HG03066 (cell line): ENCODE results near the gene GRB7.
A peak's percentile ranks its signal among the peaks of the same experiment; 100 is the strongest.

Experiments
- ATAC-seq: cut with Tn5 transposase; IDR thresholded peaks from one replicate; pipeline ENCODE4 v1.9.1; 2021; ENCODE audit warnings: low read depth; ENCODE audit not compliant: unreplicated experiment

Gene GRB7

GRCh38 chr17:39765766-39766165, 28.0 kb downstream of the GRB7 start:
- ATAC-seq: no peak

- no peak for ATAC-seq
Measured at GRCh38 chr17:39767147-39767546, 29.4 kb downstream of the GRB7 start.

DNA sequence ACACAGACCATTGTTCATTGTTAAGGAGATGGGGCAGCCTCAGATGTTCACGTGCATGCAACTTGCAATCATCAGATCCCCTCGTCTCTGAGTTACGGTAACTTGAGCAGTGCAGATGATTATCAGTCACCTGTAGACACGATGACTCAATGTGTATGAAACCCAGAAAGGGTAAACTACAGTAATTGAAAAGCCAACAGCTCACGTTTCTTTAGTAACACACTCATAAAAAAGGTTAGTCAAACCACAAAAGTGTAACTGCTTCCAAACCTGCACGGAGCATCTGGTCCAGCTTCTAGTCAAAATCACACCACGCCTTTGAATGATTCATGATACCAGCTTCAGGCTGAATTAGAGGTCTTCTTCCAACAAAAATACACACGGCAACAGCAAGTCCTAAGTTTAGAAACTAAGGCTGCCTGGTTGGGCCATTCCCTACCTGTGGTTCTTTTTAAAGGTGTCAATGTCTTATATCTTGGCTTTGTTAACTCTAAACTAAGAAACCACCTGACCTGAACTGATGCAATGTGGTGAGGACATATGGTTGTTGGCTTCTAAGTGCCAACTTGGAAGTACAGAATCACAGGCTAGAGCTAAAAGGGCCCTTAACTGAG, 32.3 kb downstream of the GRB7 start:
- no peak for ATAC-seq

DNA sequence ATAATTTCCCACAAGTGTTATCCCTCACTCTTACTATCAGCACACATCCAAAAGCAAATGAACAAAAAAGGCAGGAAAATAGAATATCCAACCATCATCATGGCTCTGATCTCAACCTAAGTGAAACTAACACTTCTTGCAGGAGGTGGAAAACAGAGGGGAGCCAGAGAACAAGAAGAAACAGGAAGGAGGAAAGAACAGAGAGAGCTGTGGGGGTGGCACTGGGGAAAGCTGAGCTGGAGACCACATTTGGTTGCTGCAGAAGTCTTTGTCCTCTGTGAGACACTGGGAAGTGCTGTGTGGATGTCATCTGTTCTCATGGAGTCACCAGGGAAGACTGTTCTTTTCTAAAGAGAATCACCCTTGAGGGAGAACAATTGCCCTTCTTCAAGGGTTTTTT, 34.7 kb downstream of the GRB7 start:
- no peak for ATAC-seq

DNA sequence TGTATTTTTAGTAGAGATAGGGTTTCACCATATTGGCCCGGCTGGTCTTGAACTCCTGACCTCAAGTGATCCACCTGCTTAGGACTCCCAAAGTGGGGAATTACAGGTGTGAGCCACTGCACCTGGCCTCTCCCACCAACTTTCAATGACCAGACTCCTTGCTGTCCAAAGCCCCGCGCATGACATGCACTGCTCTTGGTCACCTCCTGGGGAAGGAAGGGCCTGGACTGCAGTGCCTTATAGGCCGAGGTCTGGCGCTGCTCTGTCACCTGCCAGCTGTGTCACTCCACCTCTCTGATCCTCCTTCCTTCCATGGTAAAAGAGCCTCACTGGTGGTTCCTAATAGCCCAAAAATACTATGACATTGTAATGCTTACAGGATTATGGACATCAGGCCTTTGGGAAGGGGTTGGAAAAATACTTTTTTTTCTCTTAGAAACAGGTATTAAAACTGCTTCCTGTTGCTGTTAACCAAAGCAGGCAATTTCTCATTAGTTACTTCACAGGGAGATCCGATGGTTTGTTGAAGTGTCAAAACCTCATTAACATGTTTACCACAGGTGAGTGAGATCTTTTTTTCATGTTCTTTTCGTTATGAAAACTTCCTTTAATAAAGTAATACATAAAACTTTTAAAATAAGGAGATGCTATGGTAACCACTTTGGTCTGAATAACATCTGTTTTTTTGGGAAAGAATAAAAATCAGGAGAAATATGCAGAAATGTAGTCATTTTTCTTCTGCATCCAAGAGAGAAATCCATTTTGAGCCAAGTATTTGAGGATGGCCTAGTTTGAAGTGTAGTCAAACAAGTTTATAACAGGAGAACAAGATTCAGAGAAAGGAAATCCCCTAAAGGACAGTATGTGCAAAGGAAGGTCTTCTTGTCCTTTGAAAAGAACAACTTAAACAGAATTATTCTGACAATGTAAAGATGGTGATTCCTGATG, 35.5 kb downstream of the GRB7 start:
- ATAC-seq: no peak

- ATAC-seq: no peak
Measured at GRCh38 chr17:39774047-39774446, 36.3 kb downstream of the GRB7 start.

DNA sequence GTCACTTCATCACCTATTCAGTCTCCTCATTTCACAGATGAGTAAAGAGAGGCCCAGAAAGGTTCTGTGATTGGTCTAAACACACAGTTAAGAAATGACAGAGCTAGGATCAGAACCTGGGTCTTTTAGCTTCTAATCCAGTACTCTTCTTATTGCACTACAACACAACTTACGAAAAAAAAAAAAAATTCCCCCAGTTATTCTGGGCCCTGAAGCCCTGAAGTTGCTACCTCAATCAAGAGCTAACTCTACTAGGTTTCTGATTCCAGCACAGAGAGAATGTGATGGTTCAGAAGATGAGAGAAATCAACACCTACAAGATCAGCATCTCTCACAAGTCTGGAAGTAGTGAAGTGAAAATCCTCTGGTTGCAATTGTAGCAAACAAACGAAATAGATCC, 37.3 kb downstream of the GRB7 start:
- ATAC-seq: no peak

GRCh38 chr17:39776252-39776651, 38.5 kb downstream of the GRB7 start:
- no peak for ATAC-seq

GRCh38 chr17:39777534-39778365, 40.0 kb downstream of the GRB7 start:
- peak; percentile 55 for ATAC-seq

DNA sequence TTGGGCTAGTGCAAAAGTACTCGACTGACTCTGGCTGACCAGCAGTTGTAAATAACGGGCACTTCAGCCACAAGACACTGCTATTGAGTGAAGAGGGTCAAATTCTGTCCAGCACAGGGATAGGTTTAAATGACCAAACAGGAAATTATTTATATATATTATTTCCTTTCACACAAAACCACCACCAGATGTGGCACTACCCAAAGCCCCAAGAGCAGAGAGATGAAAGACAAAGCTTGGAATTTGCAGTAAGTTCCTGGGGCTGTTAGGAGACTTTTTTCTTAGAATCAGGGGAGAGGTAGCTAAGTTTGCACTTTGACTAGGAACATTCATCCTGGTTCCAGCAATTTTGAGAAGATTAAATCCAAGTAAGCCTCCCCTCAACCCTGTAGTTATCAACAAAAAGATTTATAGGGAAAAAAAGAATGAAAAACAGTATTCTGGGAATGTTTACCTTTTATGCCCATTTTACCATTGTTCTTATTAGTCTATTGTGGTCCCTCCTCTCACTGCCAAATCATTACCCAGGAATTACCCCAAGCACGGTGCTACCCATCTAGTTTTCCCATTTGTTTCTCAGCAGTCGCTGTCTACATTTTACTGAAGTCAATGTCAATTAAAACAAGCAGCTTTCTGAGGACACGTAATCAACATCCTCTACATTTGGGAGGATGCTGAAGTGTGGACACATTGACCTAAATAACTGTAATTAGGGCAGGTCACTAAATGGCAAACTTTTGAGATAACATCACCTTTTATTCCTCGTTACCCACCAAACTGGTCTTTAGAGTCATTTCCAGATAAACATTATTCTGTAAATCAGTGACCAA, 43.5 kb downstream of the GRB7 start:
- ATAC-seq: no peak

- ATAC-seq: no peak
Measured at GRCh38 chr17:39781861-39782213, 44.1 kb downstream of the GRB7 start.

DNA sequence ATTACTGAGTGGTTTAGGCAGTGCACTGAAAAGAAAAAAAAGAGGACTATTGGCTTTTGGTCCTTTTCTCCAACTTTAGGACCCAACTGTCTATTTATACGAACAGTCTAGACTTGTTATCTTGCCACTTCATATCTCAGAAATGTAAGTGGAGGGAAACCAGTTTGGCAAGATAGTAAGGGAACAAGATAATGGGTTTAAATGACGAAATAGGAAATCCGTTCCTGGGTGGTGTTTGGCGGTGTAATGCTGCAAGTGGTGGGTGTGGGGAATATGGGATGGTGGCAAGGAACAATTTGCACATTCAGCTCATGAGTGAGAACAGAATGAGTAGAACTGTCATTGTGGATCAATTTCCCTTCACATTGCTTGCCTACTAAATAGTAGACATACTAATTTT, 44.7 kb downstream of the GRB7 start:
- no peak for ATAC-seq

- no peak for ATAC-seq
Measured at GRCh38 chr17:39782980-39783379, 45.2 kb downstream of the GRB7 start.

DNA sequence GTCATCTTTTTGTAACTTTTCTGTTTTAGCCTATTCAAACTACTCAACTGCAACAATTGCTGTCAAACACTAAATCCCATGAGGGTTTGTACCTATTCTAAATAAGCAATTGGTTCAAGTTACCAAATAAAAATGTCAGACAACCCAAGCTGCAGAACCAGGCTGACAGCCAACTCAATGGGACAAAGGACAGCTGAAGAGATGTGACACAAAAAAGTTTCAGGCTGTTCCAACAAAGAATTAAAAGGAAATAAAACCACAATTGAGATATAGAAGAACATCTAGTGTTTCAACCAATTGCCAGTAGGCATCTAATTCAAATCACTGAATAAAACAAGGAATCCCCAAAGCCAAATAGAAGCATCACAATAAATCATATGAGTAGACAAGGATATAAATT, 49.3 kb downstream of the GRB7 start:
- no peak for ATAC-seq

DNA sequence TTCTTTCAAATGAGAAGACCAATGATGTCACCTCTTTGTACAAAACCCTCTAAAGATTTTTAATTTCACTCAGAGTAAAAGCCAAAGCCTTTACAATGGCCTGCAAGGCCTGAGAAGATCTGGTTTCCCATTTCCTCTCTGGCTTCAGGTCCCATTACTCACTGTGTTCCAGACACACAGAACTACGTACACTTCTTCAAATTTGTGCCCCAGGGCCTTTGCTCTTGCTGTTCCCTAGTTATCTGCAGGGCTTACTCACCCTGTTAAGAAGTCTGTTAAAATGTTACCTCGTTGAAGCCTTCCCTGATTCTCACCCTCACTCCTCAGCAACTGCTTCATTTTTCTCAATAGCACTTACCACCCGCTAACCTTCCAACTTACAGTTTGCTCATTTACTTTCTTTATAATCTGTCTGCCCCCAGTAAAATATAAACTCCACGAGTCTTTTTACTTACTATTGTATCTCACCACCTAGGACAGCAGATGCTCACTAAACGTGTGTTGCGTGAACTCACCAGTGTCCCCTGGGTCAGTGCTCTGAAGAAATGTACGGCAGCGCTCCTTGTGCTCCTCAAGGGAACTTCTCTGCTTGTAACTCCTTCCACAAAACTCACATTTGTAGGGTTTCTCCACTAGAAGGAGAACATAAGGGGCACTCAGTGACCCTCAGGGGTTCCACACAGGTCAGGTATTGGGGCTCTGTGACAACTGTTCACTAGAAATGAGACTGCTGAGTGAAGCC, 50.2 kb downstream of the GRB7 start:
- no peak for ATAC-seq

DNA sequence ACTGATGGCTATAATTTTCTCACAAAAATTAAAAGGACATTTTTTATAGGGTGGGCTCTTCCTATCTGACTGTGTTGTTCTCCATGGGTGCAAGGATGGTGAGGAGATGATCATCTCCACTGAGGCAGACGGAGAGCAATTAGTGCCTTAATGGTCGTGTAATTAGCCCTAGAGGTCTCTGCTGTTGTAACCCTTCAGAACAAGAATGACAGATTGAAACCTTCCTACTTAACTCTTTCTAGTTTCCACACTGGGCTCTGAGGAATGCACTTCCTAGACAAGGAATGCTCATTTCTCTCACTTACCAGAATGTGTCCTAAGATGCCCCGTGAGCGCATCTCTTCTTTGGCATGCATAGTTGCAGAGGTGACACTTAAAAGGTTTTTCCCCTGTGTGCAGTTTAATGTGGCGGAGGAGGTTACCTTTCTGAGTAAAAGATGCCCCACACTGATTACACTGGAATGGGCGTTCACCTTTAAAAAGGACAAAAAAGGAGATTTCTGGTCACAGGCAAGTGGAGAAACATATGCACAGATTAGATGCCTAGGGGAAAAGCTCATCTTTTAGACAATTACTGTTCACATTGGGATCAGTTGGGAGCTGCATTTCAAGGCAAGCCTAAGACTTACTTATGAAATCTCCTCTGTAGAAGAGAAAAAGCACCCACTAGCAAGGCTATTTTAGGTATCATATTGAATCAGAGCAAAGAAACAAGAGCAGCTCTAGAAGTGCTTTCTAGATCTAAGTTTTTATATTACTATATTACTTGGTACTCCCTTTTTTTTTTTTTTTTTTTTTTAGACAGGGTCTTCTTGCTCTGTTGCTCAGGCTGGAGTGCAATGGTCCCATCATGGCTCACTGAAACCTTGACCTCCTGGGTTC, 53.6 kb downstream of the GRB7 start:
- no peak for ATAC-seq

DNA sequence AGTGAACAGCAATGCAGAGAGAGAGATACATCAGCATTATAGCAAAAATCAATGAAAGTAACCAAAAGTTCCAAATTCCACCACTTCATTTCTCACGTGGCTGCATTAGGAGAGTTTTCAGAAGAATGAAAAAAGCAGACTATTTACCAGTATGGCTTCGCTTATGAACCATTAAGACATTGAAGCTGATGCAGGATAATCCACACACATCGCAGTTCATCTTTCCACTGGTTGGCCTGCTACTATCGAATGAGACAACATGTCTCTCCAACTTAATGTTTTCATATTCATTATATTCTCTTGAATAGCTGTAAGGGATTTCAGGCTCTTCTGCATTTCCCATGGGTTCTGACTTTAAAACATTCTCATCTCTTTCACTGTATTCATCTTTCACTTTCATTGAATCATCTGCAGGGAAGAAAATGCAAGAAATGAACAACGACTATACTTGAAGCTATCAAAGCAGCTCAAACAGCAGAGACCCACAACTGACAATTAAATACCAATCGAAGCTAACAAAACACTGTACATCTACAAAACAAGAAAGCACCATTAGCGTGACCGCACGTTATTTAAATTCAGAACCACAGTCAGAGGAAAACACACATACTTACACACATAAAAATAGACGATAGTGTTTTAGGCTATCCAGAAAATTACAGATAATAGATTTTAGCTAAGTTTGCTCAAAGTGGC, 54.9 kb downstream of the GRB7 start:
- ATAC-seq: no peak

DNA sequence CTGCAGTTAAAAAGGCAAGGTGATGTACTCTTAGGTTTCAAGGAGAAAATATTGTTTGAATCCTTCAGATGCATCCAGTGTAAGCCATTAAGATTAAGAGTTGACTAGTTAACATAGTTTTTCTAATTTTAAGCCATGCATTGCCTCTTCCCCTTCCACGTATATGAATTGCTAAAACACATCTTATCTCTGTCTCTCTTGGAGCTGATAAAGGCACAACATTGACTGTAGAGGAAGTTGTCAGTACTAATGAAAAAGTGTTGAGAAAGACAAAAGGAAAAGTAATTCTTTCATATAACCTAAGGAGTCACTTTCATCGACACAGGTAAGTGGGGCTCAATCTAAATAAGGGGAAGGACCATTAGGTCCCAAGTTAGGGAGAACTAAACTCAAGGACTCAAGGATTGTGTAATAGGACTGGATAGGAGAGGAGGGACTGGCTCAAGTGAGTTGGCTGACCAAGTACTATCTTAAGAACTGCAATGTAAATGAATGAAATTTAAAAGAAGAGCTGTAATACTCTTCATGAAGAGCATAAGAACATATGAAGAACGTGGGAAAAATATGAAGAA, 55.6 kb downstream of the GRB7 start:
- no peak for ATAC-seq
